Aorta (tissue), 5 donors: ENCODE data around the gene SPRY1. TPM values are rescaled to one million over a fixed set of nuclear protein-coding genes. Genes with fewer than 3 reads are reported as not detected.

Experiments
- ATAC-seq: fragments of 200-7000 bp; cut with Tn5 transposase; one replicate; pipeline ENCODE4 v1.9.1; 2022; ENCODE audit warnings: moderate library complexity; ENCODE audit not compliant: low FRiP score
- DNase-seq, 2 donors: peaks; one replicate each; pipeline ENCODE4 v3.0.0-alpha.2; 2020
- H3K27ac ChIP-seq, 2 donors: one replicate each; pipeline ENCODE4 v1.5.1; 2013; ENCODE audit warnings: low read length in 2 of 2, mild to moderate bottlenecking in 2 of 2, moderate library complexity in 2 of 2, control low read depth in 1 of 2, inconsistent platforms in 1 of 2, low read depth in 1 of 2
- H3K27me3 ChIP-seq, 2 donors: one replicate each; pipeline ENCODE4 v1.6.1; 2013; ENCODE audit warnings: control low read depth in 1 of 2, low read length in 1 of 2, mild to moderate bottlenecking in 1 of 2, moderate library complexity in 1 of 2; ENCODE audit not compliant: insufficient read depth in 2 of 2, control insufficient read depth in 1 of 2
- H3K36me3 ChIP-seq, 2 donors: one replicate each; pipeline ENCODE4 v1.6.1; 2013; ENCODE audit warnings: control low read depth in 1 of 2, low read length in 1 of 2, mild to moderate bottlenecking in 1 of 2; ENCODE audit not compliant: insufficient read depth in 2 of 2, control insufficient read depth in 1 of 2
- H3K4me1 ChIP-seq, 2 donors: one replicate each; pipeline ENCODE4 v1.6.1; 2013; ENCODE audit warnings: low read length in 2 of 2, control low read depth in 1 of 2, mild to moderate bottlenecking in 1 of 2, moderate library complexity in 1 of 2; ENCODE audit not compliant: insufficient read depth in 2 of 2, control insufficient read depth in 1 of 2
- H3K4me3 ChIP-seq, 2 donors: one replicate each; pipeline ENCODE4 v1.5.1; 2013; ENCODE audit warnings: low read length in 2 of 2, control low read depth in 1 of 2, mild to moderate bottlenecking in 1 of 2
- H3K9me3 ChIP-seq: one replicate; pipeline ENCODE4 v1.6.1; 2013; ENCODE audit warnings: mild to moderate bottlenecking, low read length; ENCODE audit not compliant: control insufficient read depth
- WGBS, 2 donors: extraction: QIAGEN DNeasy Blood & Tissue Kit; methylation state at CpG; one replicate each; pipeline ENCODE4 v1.1.7; 2013; 5-methylcytosine and 5-hydroxymethylcytosine counted together
- intact Hi-C, 2 donors: fragments of 100-400 bp; cut with DNase I; formaldehyde crosslinking; loops; one replicate each; pipeline versions ENCODE4 v1.14.2 to v1.15.0; 2022
- polyA plus RNA-seq, 2 donors: library from polyadenylated mRNA; stranded (reverse); fragments of 200-250 nt; gene quantifications; one replicate each; pipeline ENCODE4 v1.2.3, GENCODE V29; 2013
- total RNA-seq, 2 donors: library from RNA; stranded (reverse); fragmentation: NEBNext Ultra II Directional; extraction: Animal tissue kit (Norgen Biotek cat#: 25700); gene quantifications; one replicate each; pipeline ENCODE4 v1.2.1, GENCODE V29; 2021
- donor health status: healthy with polysubstance abuse.
- donor health status: Bipolar disorder and iron deficiency.
- donor health status: DM: no; HTN: no; CAD: no.
- donor health status: DM: no; HTN: no; CAD: no.
- donor health status: DM: yes; HTN: yes; CAD: no.

Gene SPRY1
- total and polyA plus RNA-seq, 4 donors, result 21.0 to 210 (median 151) TPM

GRCh38 chr4:123365412-123365811 lies 31.2 kb upstream of the SPRY1 start:
- H3K9me3 ChIP-seq, result no peaks in the 10 kb centered on the region
- no peak overlapping the region for H3K27ac ChIP-seq
- WGBS, 2 donors, result 75 to 82% methylated on average over 1 of the region's 1 CpG
- H3K27me3 ChIP-seq, result no peaks in the 10 kb centered on the region
- intact Hi-C loops, result no loop called here
- no peaks in the 10 kb centered on the region for H3K36me3 ChIP-seq
- ATAC-seq, result no peak
- H3K4me1 ChIP-seq, result no peaks in the 10 kb centered on the region
- DNase-seq, result no peak
- H3K4me3 ChIP-seq, result no peak overlapping the region

- 81 to 86% methylated on average over 6 of the region's 6 CpGs for WGBS, 2 donors
- no peak for ATAC-seq
- intact Hi-C loops, result no loop called here
Observed at GRCh38 chr4:123366144-123366748, 30.3 kb upstream of the SPRY1 start.

GRCh38 chr4:123378794-123379193 lies 17.8 kb upstream of the SPRY1 start:
- Histone ChIP-seq H3K4me1 (peaks cover 0 to 3% of the 10 kb centered on the region in 2 donors), H3K4me3 (no peak overlapping the region), H3K27ac (no peak overlapping the region), H3K36me3 (no peaks in the 10 kb centered on the region), H3K27me3 (no peaks in the 10 kb centered on the region), H3K9me3 (no peaks in the 10 kb centered on the region)
- 78 to 91% methylated on average over 1 of the region's 1 CpG for WGBS, 2 donors
- intact Hi-C loops, result no loop called here
- ATAC-seq, result no peak
- no peak for DNase-seq

More at GRCh38 chr4:123366144-123366748, 30.3 kb upstream of the SPRY1 start:
- Histone ChIP-seq H3K36me3 (no peaks in the 10 kb centered on the region), H3K27me3 (no peaks in the 10 kb centered on the region), H3K27ac (no peak overlapping the region), H3K9me3 (no peaks in the 10 kb centered on the region), H3K4me1 (no peaks in the 10 kb centered on the region), H3K4me3 (no peak overlapping the region)
- DNase-seq, result no peak

GRCh38 chr4:123379392-123379791 lies 17.2 kb upstream of the SPRY1 start:
- Histone ChIP-seq H3K9me3 (no peaks in the 10 kb centered on the region), H3K27me3 (no peaks in the 10 kb centered on the region), H3K4me3 (no peak overlapping the region), H3K36me3 (no peaks in the 10 kb centered on the region), H3K27ac (no peak overlapping the region), H3K4me1 (peaks cover 0 to 3% of the 10 kb centered on the region in 2 donors)
- ATAC-seq, result no peak
- no peak for DNase-seq
- intact Hi-C loops, result no loop called here
- WGBS, 2 donors, result 74 to 80% methylated on average over 1 of the region's 1 CpG

GRCh38 chr4:123380728-123381716 lies 15.6 kb upstream of the SPRY1 start:
- DNase-seq (no peak), ATAC-seq (no peak)
- no peak overlapping the region for H3K4me3 ChIP-seq
- H3K27ac ChIP-seq, result no peak overlapping the region
- intact Hi-C loops, result no loop called here
- WGBS, 2 donors, result 95 to 96% methylated on average over 3 of the region's 3 CpGs
- no peaks in the 10 kb centered on the region for H3K36me3 ChIP-seq
- H3K27me3 ChIP-seq, result no peaks in the 10 kb centered on the region
- H3K4me1 ChIP-seq, result peaks cover 0 to 3% of the 10 kb centered on the region in 2 donors
- no peaks in the 10 kb centered on the region for H3K9me3 ChIP-seq

- no peak overlapping the region for H3K4me3 ChIP-seq
- no peaks in the 10 kb centered on the region for H3K9me3 ChIP-seq
- DNase-seq (no peak), ATAC-seq (no peak)
- no peaks in the 10 kb centered on the region for H3K27me3 ChIP-seq
- H3K27ac ChIP-seq, result no peak overlapping the region
- H3K36me3 ChIP-seq, result no peaks in the 10 kb centered on the region
- intact Hi-C loops, result no loop called here
- peaks cover 0 to 6% of the 10 kb centered on the region in 2 donors for H3K4me1 ChIP-seq
- WGBS, 2 donors, result 77 to 91% methylated on average over 5 of the region's 5 CpGs
Observed at GRCh38 chr4:123381996-123382395, 14.6 kb upstream of the SPRY1 start.

GRCh38 chr4:123383566-123383965 lies 13.0 kb upstream of the SPRY1 start:
- intact Hi-C loops, result no loop called here
- 84 to 88% methylated on average over 3 of the region's 3 CpGs for WGBS, 2 donors
- H3K4me1 ChIP-seq, result peaks cover 0 to 4% of the 10 kb centered on the region in 2 donors

GRCh38 chr4:123386609-123387008 lies 10.0 kb upstream of the SPRY1 start:
- peaks cover 0 to 4% of the 10 kb centered on the region in 2 donors for H3K4me1 ChIP-seq
- no peaks in the 10 kb centered on the region for H3K9me3 ChIP-seq
- peak; percentile 60 for ATAC-seq
- peak overlapping the region in 1 of 2 donors; percentile 78 for H3K27ac ChIP-seq
- DNase-seq, result no peak
- intact Hi-C loops, result loop anchor here in 1 of 2 donors (5.0 kb wide), 1 partner anchor 89 kb away; no protein-coding TSS in a partner anchor
- 34 to 37% methylated on average over 4 of the region's 4 CpGs for WGBS, 2 donors
- no peaks in the 10 kb centered on the region for H3K27me3 ChIP-seq
- H3K36me3 ChIP-seq, result no peaks in the 10 kb centered on the region
- no peak overlapping the region for H3K4me3 ChIP-seq

More at GRCh38 chr4:123383566-123383965, 13.0 kb upstream of the SPRY1 start:
- Histone ChIP-seq H3K9me3 (no peaks in the 10 kb centered on the region), H3K27ac (no peak overlapping the region), H3K27me3 (no peaks in the 10 kb centered on the region), H3K4me3 (no peak overlapping the region), H3K36me3 (no peaks in the 10 kb centered on the region)
- no peak for DNase-seq
- no peak for ATAC-seq
